MM.1S (cell line): ENCODE data around the gene SESTD1.

Experiments
- EZH2 ChIP-seq: fragments of 300-600 bp; sonication (generic); optimal IDR thresholded peaks from 2 replicates; pipeline ENCODE3; 2017; ENCODE audit warnings: low read depth, mild to moderate bottlenecking, antibody characterized with exemption, low read length, mixed read lengths
- EZH2phosphoT487 ChIP-seq: fragments of 300-600 bp; sonication (generic); IDR thresholded peaks from 2 replicates; pipeline ENCODE4 v1.6.1; 2018; ENCODE audit warnings: antibody characterized with exemption, low read length
- TF ChIP-seq, protein P1 (sequence below): fragments of 300-600 bp; sonication (generic); IDR thresholded peaks from 2 replicates; pipeline ENCODE4 v1.5.1; 2016; ENCODE audit warnings: antibody characterized with exemption, low read length, mixed read lengths

DNA sequence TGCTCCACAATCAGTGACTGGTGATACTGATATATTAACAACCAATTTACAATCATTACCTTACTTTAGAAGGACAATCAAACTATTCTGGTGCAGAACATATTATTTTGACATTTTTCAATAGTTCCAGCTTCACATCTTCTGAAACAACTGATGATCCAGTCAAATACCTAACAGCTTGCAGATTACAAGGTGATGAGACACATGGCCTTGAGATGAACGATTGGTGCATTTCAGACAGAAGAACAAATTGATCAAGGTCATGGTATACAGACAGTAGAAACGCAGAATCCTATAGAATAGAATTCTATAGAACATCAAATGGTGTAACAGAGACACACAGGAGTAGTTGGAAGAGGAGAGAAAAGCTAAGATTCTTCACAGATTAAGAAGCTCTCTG lies 24.8 kb downstream of the SESTD1 start:
- TF ChIP-seq, protein P1, sequence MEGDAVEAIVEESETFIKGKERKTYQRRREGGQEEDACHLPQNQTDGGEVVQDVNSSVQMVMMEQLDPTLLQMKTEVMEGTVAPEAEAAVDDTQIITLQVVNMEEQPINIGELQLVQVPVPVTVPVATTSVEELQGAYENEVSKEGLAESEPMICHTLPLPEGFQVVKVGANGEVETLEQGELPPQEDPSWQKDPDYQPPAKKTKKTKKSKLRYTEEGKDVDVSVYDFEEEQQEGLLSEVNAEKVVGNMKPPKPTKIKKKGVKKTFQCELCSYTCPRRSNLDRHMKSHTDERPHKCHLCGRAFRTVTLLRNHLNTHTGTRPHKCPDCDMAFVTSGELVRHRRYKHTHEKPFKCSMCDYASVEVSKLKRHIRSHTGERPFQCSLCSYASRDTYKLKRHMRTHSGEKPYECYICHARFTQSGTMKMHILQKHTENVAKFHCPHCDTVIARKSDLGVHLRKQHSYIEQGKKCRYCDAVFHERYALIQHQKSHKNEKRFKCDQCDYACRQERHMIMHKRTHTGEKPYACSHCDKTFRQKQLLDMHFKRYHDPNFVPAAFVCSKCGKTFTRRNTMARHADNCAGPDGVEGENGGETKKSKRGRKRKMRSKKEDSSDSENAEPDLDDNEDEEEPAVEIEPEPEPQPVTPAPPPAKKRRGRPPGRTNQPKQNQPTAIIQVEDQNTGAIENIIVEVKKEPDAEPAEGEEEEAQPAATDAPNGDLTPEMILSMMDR = no peak
- no peak for TF ChIP-seq EZH2
- TF ChIP-seq EZH2phosphoT487 = no peak
